Gastroesophageal sphincter (tissue), 4 donors: ENCODE results near the gene MYO9A. TPM values are rescaled to one million over a fixed set of nuclear protein-coding genes. Genes with fewer than 3 reads are reported as not detected.

Experiments
- ATAC-seq: fragments of 150-250 bp; one replicate; pipeline ENCODE4 v1.9.1; 2016; ENCODE audit warnings: mild to moderate bottlenecking, moderate library complexity
- H3K27ac ChIP-seq, 4 donors: fragments of 200-600 bp; sonication (generic) in 3 of 4; 1 replicate in 3 of 4; 2 replicates in 1 of 4; pipeline ENCODE4 v1.5.1; 2016 to 2019
- H3K27me3 ChIP-seq: fragments of 200-600 bp; sonication (generic); one replicate; pipeline ENCODE4 v1.5.1; 2019
- H3K36me3 ChIP-seq, 2 donors: fragments of 200-600 bp; sonication (generic); one replicate each; pipeline ENCODE4 v1.5.1; 2019; ENCODE audit warnings: control low read depth in 1 of 2
- H3K4me1 ChIP-seq, 3 donors: fragments of 200-600 bp; sonication (generic); 1 replicate in 2 of 3; 2 replicates in 1 of 3; pipeline ENCODE4 v1.5.1; 2016 to 2019; ENCODE audit warnings: control low read depth in 2 of 3
- H3K4me3 ChIP-seq, 2 donors: fragments of 200-600 bp; sonication (generic); one replicate each; pipeline ENCODE4 v1.5.1; 2019; ENCODE audit warnings: mild to moderate bottlenecking in 1 of 2, moderate library complexity in 1 of 2
- H3K9me3 ChIP-seq, 3 donors: fragments of 200-600 bp; sonication (generic); one replicate each; pipeline ENCODE4 v1.5.1; 2017 to 2019; ENCODE audit warnings: control low read depth in 2 of 3
- CTCF ChIP-seq, 4 experiments: fragments of 200-600 bp in 2 of 4; fragments of 450-650 bp in 2 of 4; sonication (generic) in 1 of 4; IDR thresholded peaks; one replicate each; pipeline ENCODE4 v1.5.1; 2017 to 2019; ENCODE audit warnings: antibody characterized with exemption in 4 of 4, mild to moderate bottlenecking in 2 of 4, moderate library complexity in 2 of 4
- EP300 ChIP-seq: sonication (generic); formaldehyde crosslinking; IDR thresholded peaks from one replicate; pipeline ENCODE4 v1.6.1; 2017; ENCODE audit warnings: antibody characterized with exemption, mild to moderate bottlenecking
- POLR2A ChIP-seq, 2 donors: fragments of 450-650 bp; IDR thresholded peaks; one replicate each; pipeline ENCODE4 v1.6.1; 2017; ENCODE audit warnings: antibody characterized with exemption in 2 of 2, mild to moderate bottlenecking in 2 of 2, moderate library complexity in 1 of 2
- POLR2AphosphoS5 ChIP-seq: sonication (generic); formaldehyde crosslinking; IDR thresholded peaks from one replicate; pipeline ENCODE4 v1.6.1; 2017; ENCODE audit warnings: antibody characterized with exemption
- WGBS, 2 donors: methylation state at CpG; one replicate each; pipeline ENCODE4 v1.1.5; 2018; ENCODE audit warnings: low coverage in 1 of 2; 5-methylcytosine and 5-hydroxymethylcytosine counted together
- total RNA-seq, 4 donors: library from RNA; depleted of rRNA; stranded (reverse); fragments of >200 nt; gene quantifications; one replicate each; pipeline ENCODE4 v1.1.0, GENCODE V29; 2016

The MYO9A gene
- total RNA-seq, 4 donors from 2014 or later, result 74.5 to 118 (median 108) TPM

- H3K36me3 ChIP-seq, result peaks cover 0 to 54% of the 10 kb centered on the region in 2 donors
- no peaks in the 10 kb centered on the region for H3K9me3 ChIP-seq
- no peaks in the 10 kb centered on the region for H3K4me1 ChIP-seq
- H3K27ac ChIP-seq, result no peak overlapping the region
- TF ChIP-seq CTCF (IDR thresholded peaks at IDR 0.05) (no peak), POLR2AphosphoS5 (no peak), POLR2A (IDR thresholded peaks at IDR 0.05) (no peak), EP300 (no peak)
- ATAC-seq, result no peak
- no peaks in the 10 kb centered on the region for H3K27me3 ChIP-seq
- H3K4me3 ChIP-seq, result no peak overlapping the region
- WGBS, 2 donors, result 82 to 91% methylated on average over 3 of the region's 3 CpGs
These were observed 203.9 kb downstream of the MYO9A start for GRCh38 chr15:71914092-71914491.

- no peaks in the 10 kb centered on the region for H3K27me3 ChIP-seq
- WGBS, 2 donors, result 90 to 95% methylated on average over 4 to 5 of the region's 5 CpGs
- peaks cover 5 to 78% of the 10 kb centered on the region in 2 donors for H3K36me3 ChIP-seq
- H3K4me3 ChIP-seq, result no peak overlapping the region
- TF ChIP-seq EP300 (no peak), CTCF (IDR thresholded peaks at IDR 0.05) (no peak), POLR2AphosphoS5 (no peak), POLR2A (IDR thresholded peaks at IDR 0.05) (no peak)
- H3K27ac ChIP-seq, result no peak overlapping the region
- H3K4me1 ChIP-seq, result no peaks in the 10 kb centered on the region
- no peak for ATAC-seq
- no peaks in the 10 kb centered on the region for H3K9me3 ChIP-seq
These were observed 218.3 kb downstream of the MYO9A start for GRCh38 chr15:71899674-71900073.

GRCh38 chr15:71893691-71894090 lies 224.3 kb downstream of the MYO9A start:
- no peaks in the 10 kb centered on the region for H3K27me3 ChIP-seq
- no peak for ATAC-seq
- 63 to 84% methylated on average over 1 of the region's 1 CpG for WGBS, 2 donors
- no peaks in the 10 kb centered on the region for H3K9me3 ChIP-seq
- peaks cover 4 to 46% of the 10 kb centered on the region in 2 donors for H3K36me3 ChIP-seq
- peaks cover 0 to 7% (median 0%) of the 10 kb centered on the region in 3 donors for H3K4me1 ChIP-seq
- no peak overlapping the region for H3K27ac ChIP-seq
- no peak overlapping the region for H3K4me3 ChIP-seq
- TF ChIP-seq CTCF (IDR thresholded peaks at IDR 0.05), result no peak
- no peak for TF ChIP-seq POLR2AphosphoS5
- no peak for TF ChIP-seq POLR2A (IDR thresholded peaks at IDR 0.05)

- 96 to 100% methylated on average over 3 of the region's 3 CpGs for WGBS, 2 donors
- H3K4me1 ChIP-seq, result peaks cover 0 to 7% (median 0%) of the 10 kb centered on the region in 3 donors
These were observed 225.6 kb downstream of the MYO9A start for GRCh38 chr15:71892335-71892734.

More at GRCh38 chr15:71892335-71892734, 225.6 kb downstream of the MYO9A start:
- H3K4me3 ChIP-seq, result no peak overlapping the region
- no peak for TF ChIP-seq POLR2AphosphoS5
- no peak for TF ChIP-seq EP300
- no peak for TF ChIP-seq CTCF (IDR thresholded peaks at IDR 0.05)
- no peak for TF ChIP-seq POLR2A (IDR thresholded peaks at IDR 0.05)
- H3K27ac ChIP-seq, result no peak overlapping the region
- no peaks in the 10 kb centered on the region for H3K27me3 ChIP-seq
- H3K36me3 ChIP-seq, result peaks cover 0 to 46% of the 10 kb centered on the region in 2 donors
- H3K9me3 ChIP-seq, result no peaks in the 10 kb centered on the region
- ATAC-seq, result no peak
